NCI-H2171 treated with DMSO at 0.1 percent for 48 hours (cell line): ENCODE results near the gene SIK3.

Experiments used
- DNase-seq: peaks from one replicate; lab custom pipeline; 2025; lab: John Stamatoyannopoulos, UW

The SIK3 gene

DNA sequence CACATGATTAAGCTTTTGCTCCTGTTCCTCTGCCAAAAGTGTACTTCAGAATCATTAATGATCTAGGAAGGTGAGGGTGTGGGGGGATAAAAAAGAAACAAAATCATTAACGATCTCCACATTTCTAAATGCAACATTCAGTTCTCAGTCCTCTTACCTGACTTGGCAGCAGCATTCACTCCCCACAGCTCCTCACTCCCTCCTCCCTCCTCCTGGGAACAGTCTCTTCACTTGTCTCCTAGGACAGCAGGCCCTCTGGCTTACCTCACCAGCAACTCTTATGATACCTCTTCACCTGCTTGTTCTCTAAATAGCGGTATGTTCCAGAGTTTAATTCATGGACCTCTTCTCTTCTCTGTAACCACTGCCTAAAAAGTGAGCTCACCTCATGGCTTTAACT, 204.3 kb downstream of the SIK3 start:
- DNase-seq = no peak

DNA sequence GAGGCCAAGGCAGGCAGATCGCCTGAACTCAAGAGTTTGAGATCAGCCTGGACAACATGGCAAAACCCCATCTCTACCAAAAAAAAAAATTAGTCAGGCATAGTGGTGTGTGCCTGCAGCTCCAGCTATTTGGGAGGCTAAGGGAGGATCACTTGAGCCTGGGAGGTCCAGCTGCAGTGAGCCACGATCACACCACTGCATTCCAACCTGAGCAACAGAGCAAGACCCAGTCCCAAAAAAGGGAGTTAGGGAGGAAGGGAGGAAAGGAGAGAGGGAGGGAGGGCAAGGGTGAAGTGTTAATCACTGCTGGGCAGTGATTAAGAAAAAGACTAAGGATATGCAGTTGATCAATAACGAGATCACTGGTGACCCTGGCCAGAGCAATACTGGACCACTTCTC, 204.8 kb downstream of the SIK3 start:
- DNase-seq = no peak

DNA sequence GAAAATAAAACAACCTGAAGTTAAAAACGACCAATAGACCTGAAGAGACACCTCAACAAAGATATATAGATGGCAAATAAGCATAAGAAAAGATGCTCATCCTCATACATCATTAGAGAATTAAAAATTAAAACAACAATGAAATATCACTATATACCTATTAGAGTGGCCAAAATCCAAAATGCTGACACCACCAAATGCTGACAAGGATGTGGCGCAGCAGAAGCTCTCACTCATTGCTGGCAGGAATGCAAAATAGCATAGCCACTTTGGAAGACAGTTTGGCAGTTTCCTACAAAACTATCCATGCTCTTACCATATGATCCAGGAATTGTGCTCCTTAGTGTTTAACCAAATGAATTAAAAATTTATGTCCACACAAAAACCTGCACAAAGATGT, 205.9 kb downstream of the SIK3 start:
- DNase-seq = no peak

DNA sequence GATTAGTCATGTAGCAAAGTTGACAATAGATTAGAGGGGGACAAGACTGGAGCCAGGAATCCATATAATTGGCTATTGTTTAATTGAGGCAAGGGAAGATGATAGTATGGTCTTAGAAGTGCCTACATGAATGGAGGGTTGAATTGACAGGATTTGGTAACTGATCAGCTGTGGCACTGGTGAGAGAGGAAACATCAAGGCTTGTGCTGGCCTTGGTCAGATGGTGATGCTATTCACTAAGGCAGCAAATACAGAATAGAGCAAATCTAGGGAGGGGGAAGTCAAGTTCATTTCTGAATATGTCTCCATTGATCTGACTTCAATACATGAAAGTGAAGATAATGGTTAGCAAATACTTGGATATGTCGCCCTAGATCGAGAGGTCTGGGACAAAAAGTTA, 206.5 kb downstream of the SIK3 start:
- no peak for DNase-seq

DNA sequence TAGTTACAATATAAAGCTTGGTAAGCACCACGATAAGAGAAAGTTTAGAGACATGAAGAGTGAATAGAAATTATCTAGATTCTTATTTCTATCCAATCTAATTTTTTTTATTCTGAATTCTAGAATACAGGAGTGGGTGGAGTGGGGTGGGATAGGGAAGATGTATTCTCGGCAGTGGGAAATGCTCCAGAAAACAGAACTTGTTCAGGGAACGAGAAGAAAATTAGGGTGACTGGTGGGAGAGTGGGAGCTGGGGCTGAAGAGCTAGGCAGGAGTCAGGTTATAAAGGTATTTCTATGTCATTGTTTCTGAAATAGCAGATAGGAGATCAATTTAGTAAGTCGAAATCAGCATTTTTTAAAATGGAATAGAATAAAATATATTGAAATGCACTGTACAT, 207.6 kb downstream of the SIK3 start:
- no peak for DNase-seq

DNA sequence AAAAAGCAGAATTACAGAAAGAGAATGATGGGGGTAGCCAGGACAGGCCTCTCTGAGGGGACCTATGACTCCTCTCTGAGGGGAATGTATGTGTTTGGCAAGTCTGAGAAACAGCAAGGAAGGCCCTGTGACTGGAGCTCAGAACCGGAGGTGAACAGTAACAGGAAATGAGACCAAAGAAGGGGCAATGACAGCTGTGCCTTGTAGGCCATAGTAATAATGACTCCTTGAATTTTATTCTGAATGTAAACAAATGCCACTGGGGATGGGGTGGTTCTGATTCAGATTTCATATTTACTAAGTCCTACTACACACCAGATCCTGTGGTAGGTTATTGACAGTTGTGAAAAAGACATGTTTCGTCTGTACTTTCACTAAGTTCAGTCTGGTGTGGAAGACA, 208.0 kb downstream of the SIK3 start:
- no peak for DNase-seq

DNA sequence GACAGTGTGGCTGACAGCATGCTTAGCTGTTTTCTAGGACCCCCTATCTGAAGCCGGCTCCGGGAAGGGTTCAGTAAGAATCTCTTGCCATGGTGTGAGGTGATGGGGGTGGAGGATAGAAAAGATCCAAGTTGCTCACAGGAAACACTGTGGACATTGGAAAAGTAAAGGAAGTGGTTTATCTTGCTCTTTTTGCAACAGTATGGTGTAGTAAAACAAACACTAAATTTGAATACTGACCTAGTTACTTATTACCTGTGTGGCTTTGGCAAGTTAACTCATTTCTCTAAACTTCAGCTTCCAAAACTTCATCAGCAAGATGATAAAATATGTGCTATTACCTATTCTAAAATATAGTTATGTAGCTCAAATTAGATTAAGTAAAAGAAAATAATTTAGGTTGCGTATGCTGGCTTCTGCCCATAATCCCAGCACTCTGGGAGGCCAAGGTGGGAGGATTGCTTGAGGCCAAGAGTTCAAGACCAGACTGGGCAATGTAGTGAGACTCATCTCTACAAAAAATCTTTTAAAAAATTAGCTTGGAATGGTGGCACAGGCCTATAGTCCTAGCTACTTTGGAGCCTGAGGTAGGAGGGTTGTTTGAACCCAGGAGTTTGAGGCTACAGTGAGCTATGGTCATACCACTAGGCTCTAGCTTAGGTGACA, 209.2 kb downstream of the SIK3 start:
- DNase-seq = no peak

DNA sequence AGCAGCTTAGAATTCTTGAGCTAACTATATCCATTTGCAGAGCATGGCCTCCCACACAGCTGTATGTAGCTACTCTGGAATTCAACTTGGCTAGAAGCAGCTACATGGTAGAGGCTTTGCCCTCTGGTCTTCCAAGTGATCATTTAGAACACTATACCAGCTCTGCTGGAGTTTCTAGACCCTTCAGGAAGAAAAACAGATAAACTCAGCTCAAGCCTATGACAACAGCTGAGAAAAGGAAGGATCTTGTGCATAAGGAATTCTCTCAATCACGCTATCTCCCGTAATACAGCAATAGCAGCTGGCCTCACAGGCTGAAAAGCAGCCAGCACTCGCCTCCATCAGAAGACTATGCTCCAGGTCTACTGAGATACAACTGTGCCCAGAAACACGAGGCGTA, 210.2 kb downstream of the SIK3 start:
- DNase-seq = no peak

DNA sequence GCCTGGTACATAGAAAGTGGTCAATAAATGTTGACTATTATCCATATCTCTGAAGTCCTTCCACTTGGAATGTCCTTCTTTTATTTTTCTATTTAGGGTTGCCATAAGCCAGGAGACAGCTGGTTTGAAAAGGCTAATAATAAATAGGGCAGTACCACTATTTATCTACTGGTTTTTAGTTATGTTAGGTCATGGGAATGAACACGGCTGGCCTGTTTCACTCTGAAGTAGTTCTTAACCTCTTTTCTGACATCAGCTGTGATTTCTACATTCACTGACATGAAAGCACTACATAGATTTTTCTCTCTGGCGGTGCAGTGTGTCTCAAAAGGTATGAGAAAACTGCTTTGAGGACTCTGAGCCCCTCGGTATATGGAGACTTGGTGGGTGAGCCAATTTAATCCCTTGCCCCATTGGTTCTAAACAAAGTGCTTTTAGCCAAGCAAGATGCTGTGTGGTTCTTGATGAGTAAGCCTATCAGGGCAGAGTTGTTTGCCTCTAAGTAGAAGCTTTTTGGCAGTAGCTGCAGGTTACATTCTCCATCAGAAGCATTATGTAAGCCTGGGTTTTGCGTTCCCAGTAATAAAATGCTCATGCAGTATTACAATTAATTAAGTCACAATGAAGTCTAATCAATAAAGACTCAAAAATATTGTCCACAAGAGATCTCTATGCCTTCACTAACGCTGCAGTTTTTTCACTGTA, 212.1 kb downstream of the SIK3 start:
- DNase-seq = no peak

DNA sequence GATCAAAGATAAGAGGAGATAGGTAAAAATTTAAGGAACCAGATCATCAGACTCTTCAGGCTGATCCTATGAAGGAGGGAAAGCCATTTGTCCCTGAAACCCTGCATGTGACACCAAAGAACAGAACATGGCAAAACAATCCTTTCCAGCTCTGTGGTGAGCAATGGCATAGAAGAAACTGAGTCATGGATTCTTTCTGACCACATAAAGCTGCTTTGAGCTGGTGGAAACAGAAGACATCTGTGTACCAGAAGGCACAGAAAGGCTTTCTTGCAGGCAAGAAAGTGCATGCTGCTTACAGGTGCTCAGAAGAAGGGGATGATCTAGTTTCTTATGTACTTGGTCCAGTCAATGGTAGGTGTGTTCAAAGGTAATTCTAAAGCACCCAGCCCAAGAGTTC, 215.8 kb downstream of the SIK3 start:
- DNase-seq = no peak

DNA sequence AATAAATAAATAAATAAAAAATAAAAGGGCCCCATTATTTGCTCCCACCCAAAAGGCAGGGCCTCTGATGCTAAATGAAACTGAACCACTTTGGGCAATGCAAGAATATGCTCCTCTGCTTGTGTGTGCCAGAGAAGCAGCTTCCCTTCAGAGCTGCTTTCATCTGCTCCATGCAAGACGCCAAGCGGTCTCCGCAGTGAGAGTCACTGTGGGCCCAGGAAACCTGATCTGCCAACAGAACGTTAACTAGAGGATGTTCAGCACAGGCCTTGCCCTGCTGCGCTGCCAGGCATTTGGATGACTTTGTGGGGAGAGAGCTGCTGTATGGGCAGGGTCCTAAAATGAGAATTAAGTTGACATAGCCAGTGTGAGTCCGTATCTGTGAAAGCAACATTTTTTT, 217.1 kb downstream of the SIK3 start:
- no peak for DNase-seq

DNA sequence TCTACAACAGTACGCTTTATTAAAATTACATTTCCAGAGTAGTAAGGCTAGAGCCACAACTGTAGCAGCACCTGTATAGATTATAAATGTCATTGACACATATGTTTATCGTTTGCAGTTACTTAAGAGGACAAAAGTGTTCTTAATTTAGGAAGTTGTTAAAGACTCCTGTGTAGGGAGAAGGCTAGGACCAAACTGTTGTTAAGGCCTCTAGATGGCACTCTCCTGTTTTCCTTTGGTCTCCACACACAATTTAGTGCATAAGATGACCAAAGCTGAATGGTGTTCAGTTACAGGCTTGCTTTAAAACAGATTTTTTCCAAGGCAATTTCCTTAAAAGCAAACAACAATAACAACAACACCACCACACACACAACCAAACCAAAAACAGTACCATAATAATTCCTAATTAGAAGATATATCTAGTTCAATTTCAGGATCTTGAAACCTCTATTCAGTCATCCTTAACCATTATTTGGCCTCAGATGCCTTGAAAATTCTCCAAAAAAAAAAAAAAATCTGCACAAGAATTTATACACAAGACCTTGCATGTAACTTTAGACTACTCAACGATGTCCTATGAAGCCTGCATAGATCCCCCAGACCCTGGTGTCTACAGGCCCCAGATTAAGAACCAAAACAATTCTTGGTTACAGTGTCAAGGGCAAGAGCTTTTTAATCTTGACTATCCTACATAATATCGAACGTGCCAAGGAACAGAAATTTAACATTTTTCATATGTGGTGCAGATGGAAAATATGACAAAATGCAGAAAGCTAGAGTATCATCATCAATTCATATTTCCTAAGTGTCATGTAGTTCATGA, 218.2 kb downstream of the SIK3 start:
- DNase-seq = peak; percentile 42

DNA sequence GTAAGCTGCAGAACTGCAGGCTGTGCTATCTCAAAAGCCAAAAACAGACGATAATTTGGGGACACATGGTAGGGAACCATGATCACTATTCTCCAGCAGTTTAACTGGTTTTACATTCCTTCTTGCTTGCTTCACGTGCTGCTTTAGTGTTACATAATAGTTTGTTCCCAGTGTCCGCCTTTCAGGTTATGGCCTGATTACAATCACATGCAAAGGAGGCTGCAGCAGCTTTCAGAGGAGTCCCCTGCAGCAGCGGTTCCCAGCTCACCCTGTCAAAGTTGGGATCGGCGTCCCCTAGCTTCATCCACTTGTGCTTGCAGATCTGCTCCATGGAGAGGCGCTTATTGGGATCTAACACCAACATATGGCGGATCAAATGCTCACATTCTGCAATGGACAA, 221.6 kb downstream of the SIK3 start:
- no peak for DNase-seq

DNA sequence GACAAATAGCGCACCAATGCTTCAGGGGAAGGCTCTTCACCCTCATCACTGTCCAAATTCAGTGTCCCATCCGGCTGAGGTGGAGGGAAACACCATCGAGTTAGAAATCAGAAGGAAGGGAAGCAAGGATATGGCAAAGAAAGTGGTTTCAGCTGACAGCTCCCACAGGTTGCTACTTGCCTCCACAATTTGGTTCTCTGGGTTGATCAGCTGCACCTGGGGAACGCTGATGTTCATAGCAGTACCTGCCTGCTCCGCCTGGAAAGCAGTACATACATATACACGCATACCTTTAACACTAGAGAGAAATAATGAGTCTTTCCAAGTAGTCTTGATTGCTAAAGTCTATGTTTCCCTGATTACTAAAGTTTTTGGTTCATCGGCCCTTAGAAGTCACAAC, 223.0 kb downstream of the SIK3 start:
- no peak for DNase-seq

DNA sequence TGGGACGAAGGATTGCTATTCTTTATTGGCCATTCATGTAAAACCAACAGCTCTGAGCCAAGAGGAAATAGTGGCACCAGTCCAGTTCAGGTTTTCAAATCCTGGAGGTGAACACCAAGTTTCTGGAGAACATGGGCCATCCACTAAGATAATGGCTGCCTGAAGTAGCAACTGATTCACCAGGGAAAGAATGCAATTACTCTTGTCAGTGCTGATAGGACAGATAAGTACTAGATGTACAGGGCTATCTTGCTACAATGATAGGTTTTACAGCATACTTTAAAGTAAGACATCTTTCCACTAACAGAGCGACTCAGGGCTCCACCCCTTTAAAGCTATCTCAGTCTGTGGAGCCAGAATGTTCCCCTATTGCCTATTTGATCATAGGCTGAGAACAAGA, 224.0 kb downstream of the SIK3 start:
- no peak for DNase-seq

DNA sequence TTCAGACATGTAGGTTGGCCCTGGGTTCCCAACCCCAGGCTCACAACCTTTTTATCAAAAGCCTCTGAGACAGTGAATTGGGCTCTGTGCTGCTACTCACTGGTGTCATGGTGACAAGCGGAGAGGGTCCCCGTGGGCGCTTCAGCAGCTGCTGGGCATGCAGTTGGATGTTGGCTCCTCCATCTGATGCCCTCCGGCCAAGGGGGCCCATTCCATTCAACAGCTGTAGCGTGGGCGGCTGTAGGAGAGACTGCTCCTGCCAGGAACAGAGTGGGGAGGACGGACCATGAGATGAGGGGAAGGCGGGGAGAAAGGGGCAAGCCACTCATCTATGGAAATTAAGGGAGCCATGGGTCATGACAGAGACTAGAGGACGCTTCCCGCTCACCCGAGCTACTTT, 224.8 kb downstream of the SIK3 start:
- no peak for DNase-seq

DNA sequence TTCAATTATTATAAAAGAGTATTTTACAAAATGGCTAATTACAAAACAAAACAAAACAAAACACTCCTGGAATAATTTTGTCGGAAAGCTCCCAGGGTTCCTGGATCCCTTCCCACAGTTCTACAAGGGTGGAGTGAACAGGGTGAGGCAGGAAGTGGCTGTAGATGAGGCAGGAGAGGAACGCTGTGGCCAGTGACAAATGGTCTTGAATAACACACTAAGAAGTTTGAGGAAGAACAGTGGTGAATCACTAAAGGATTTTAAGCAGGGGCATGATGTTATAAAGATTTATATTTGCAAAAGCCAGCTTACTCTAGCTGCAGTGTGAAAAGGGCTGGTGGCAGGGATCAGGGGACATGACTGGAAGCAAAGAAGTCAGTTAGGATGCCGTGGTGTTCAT, 227.0 kb downstream of the SIK3 start:
- DNase-seq = no peak

DNA sequence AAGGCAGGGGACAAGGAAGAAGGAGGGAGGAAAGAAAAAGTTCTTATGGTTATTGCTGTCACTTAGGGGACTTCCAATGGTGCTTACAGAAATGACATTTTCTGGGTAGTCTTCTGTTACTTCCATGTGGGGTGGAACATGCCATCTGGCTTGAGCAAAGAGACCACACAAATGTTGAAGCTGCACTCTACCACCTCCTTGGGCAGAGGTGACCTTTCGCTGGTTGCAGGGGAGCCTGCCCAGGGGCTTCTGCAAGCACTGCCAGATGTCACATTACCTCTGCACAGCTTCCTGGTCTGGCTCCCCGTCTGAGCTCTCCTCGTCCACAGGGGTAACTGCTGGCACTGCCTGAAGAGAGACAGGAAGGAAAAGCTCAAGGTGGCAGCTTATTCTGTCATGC, 228.2 kb downstream of the SIK3 start:
- DNase-seq = no peak

DNA sequence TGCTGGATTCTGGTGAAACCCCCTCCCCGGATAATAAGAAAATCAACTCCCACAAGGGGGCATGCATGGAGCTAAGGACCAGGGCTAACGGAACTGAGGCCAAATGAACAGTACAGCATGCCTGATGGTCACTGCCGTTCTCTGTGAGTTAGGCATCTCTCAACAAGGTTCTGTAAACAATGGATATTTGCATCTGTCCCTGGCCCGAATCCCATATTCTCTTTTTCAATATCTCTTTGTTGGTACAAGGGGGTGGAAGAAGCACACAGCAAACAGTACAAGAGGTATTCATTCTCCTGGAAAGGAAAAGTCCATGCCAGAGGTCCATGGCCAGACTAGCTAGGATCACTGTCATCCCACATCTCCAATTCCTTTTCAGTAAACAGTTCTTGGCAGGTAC, 228.6 kb downstream of the SIK3 start:
- no peak for DNase-seq

DNA sequence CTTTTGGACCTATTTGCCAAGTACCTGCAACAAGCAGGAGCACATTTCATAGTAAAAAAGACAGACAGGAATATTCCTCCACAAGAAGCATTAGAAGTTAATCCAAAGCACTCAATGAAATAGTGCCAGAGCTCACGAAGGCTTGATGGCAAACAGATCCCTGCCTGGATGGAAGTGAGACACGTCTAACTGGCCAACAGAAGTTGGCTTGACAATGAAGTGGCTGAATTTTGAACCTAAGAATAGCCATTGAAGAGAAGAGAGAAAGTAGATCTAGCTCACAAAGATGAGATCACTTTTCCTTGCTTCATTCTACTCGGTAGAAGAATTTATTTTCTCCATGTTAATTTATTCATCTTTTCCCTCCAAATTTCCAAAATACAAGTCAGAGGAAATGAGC, 230.2 kb downstream of the SIK3 start:
- no peak for DNase-seq

DNA sequence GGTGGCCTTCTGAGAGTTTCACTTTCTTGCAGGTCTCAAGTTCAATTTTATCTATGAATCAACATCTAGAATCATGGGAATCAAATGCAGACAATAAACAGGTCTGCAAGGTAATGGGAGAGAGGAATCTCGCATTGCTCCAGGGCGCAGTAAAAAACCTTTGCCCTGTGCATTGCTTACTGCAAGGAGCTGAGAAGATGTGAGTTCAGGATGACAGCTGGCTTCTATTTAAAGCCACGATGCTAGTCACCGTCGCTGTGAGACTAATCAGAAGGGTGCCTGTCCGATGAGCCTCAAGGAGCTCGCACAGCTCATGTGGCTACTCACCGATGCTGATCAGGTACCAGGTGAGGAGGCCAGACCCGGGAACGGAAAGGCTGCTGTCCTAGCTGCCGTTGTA, 230.6 kb downstream of the SIK3 start:
- no peak for DNase-seq

DNA sequence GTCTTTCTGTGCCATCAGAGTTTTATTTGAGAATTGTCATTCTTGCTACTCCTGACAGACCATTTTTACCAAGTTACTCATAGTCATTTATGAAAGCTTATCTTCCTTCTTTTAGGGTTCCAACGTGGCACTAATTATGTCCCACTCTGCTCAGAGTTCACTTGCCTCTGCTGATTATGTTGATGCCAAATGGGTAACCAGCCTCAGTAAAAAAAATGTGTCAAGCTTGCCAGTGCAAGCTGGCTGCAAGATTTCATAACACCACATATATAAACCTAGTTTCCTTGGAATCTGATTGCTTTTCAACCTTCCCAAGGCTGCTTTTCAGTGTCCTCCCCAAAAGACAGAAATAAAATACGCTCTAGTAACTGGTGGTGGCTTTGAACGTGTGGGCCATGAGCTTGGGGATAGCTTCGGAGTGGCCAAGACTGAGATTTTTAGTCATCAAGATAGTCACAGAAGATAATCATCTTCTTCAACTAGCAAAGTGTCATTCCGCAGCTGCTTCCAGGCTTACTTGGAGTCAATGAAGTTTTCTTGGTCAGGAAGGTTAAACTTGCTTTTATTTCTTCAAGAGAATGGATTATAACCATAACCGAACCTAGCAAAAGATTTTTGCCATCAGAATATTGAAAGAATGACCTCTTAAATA, 231.3 kb downstream of the SIK3 start:
- no peak for DNase-seq

DNA sequence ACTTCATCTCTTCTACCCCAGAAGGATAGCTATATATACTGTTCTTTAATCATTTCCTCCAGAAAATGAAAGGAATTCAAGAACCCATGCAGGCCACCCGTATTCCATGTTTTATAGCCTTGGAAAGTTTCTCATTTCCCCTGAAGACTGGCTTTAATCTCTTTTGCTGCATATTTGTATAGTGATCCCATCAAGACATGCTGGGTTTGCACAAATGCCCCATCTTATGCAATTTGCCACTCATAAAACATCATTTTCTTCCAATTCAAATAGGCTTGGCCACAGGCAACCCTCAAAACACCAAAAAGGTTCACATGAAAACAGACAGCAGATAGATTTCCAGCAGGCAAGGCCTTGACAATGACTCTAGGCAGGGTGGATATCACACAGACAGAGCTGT, 232.5 kb downstream of the SIK3 start:
- DNase-seq = no peak
